ENCODE data around the gene SLC23A1.

SLC23A1 gene

DNA sequence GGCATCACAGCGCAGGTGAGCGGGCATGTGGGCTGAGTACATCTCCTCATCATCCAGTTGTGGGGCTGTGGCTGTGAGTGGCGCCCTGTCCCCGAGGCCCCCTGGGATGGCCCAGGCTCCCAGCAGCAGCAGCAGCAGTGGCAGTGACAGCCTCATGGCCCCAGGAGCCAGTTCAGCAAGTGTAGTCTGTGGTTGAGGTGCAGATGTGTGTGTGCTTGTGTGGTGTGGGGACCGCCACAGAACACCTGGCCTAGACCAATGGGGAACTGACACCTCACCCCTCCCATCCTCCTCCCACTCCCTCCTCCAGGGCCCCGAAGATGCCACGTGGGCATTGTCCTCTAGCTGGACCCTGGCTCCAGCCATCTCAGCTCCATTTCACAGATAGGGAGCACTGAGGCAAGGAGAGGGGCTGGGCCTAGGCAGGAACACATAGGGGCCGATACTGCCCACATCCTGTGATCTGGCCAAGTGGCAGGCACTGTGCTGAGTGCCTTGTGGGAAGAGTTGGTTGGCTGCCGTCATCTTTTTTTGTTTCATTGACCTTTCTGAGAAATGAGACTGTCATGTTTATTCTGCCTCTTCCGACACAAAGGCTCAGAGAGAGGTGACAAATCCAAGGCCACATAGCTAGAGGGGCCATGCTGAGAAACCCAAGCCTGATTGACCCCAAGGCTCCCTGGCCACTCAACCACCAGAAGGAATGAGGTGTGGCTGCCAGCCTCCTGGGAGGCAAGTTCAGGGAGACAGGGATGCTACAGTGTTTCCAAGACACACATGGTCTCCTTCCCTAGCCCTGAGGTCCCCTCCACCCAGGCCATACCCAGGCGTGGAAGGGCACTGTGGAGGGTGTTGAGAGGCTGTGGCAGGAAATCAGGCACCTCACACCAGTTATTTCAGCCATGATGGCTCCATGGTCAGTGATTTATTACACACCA lies 6.9 kb upstream of the SLC23A1 start, which contains the start of gene MZB1:
Gene MZB1, minus strand, starts transcription at position 213 of the 938 bp plus-strand sequence. Its CDS starts 57 bp downstream, at position 156.
- peaks cover 2 to 9% of the 10 kb centered on the region in 2 donors for H3K4me1 ChIP-seq (ENCODE audit: control insufficient read depth in 2 of 2, insufficient read depth in 1 of 2, low read depth in 1 of 2, low read length in 2 of 2)

GRCh38 chr5:139388198-139388821 lies 5.2 kb upstream of the SLC23A1 start:
- Histone ChIP-seq H2BK120ac (ENCODE audit: low read depth, low read length) (no peak overlapping the region), H3K4me3 (ENCODE audit: low read length in 2 of 2) (no peak overlapping the region), H2BK15ac (ENCODE audit: low read length) (no peak overlapping the region), H3K18ac (ENCODE audit: low read length) (no peak overlapping the region), H3K79me1 (ENCODE audit: low read depth, low read length) (peaks cover 2% of the 10 kb centered on the region), H3K4me1 (ENCODE audit: control insufficient read depth in 2 of 2, insufficient read depth in 1 of 2, low read depth in 1 of 2, low read length in 2 of 2) (peaks cover 2 to 7% of the 10 kb centered on the region in 2 donors), H3K27me3 (ENCODE audit: control insufficient read depth in 3 of 3, insufficient read depth in 3 of 3, low read depth in 1 of 3, low read length in 3 of 3) (peaks cover 7 to 42% (median 20%) of the 10 kb centered on the region in 3 experiments), H3K4ac (ENCODE audit: low read length) (no peak overlapping the region), H3K4me2 (ENCODE audit: insufficient read depth, low read length, poor library complexity, severe bottlenecking) (no peak overlapping the region), H3K9ac (ENCODE audit: low read depth, low read length, poor library complexity) (no peak overlapping the region), H4K91ac (ENCODE audit: low read depth, low read length, poor library complexity) (no peak overlapping the region), H2BK12ac (ENCODE audit: low read length) (no peak overlapping the region), H4K8ac (ENCODE audit: low read depth, low read length) (no peak overlapping the region), H3K9me3 (replicated peaks in 1 of 2; ENCODE audit: control insufficient read depth in 2 of 2, insufficient read depth in 1 of 2, low read depth in 1 of 2, low read length in 2 of 2) (peaks cover 0 to 9% of the 10 kb centered on the region in 2 donors), H3K27ac (replicated peaks; ENCODE audit: low read length) (no peak overlapping the region), H3K23ac (ENCODE audit: low read depth, low read length, poor library complexity) (no peak overlapping the region), H2BK5ac (ENCODE audit: low read length) (no peak overlapping the region), H2AFZ (ENCODE audit: low read length) (peak overlapping the region; percentile 76), H2AK5ac (ENCODE audit: low read depth, low read length) (peak overlapping the region; percentile 34), H3K14ac (ENCODE audit: low read length) (no peak overlapping the region), H3K36me3 (replicated peaks in 1 of 2; ENCODE audit: control insufficient read depth in 2 of 2, insufficient read depth in 2 of 2, low read length in 2 of 2) (no peaks in the 10 kb centered on the region)
- DNase-seq (ENCODE audit: low spot score) = no peak
- no CpG with 5 or more reads among the region's 8 CpGs for WGBS, 2 donors (ENCODE audit: extremely low coverage in 2 of 2, insufficient read length in 2 of 2, insufficient replicate concordance in 1 of 2)

More for the DNA sequence above, 6.9 kb upstream of the SLC23A1 start, which contains the start of gene MZB1:
- H2BK15ac ChIP-seq (ENCODE audit: low read length) = peak within 1 kb of the TSS; percentile 60
- H3K79me1 ChIP-seq (ENCODE audit: low read depth, low read length) = peaks cover 2% of the 10 kb centered on the region
- no peak within 1 kb of the TSS for H3K4me2 ChIP-seq (ENCODE audit: insufficient read depth, low read length, poor library complexity, severe bottlenecking)
- H3K23ac ChIP-seq (ENCODE audit: low read depth, low read length, poor library complexity) = no peak within 1 kb of the TSS
- peak within 1 kb of the TSS in 1 of 2 donors; percentile 23 for H3K4me3 ChIP-seq (ENCODE audit: low read length in 2 of 2)
- H3K14ac ChIP-seq (ENCODE audit: low read length) = no peak within 1 kb of the TSS
- no peak within 1 kb of the TSS for H2BK12ac ChIP-seq (ENCODE audit: low read length)
- peaks cover 0 to 17% of the 10 kb centered on the region in 2 donors for H3K9me3 ChIP-seq (replicated peaks in 1 of 2; ENCODE audit: control insufficient read depth in 2 of 2, insufficient read depth in 1 of 2, low read depth in 1 of 2, low read length in 2 of 2)
- H2BK120ac ChIP-seq (ENCODE audit: low read depth, low read length) = peak within 1 kb of the TSS; percentile 32
- H4K8ac ChIP-seq (ENCODE audit: low read depth, low read length) = no peak within 1 kb of the TSS
- H3K36me3 ChIP-seq (replicated peaks in 1 of 2; ENCODE audit: control insufficient read depth in 2 of 2, insufficient read depth in 2 of 2, low read length in 2 of 2) = no peaks in the 10 kb centered on the region
- no peak within 1 kb of the TSS for H3K18ac ChIP-seq (ENCODE audit: low read length)
- H3K4ac ChIP-seq (ENCODE audit: low read length) = no peak within 1 kb of the TSS
- no CpG with 5 or more reads among the region's 11 CpGs for WGBS, 2 donors (ENCODE audit: extremely low coverage in 2 of 2, insufficient read length in 2 of 2, insufficient replicate concordance in 1 of 2)
- H2AK5ac ChIP-seq (ENCODE audit: low read depth, low read length) = no peak within 1 kb of the TSS
- no peak within 1 kb of the TSS for H4K91ac ChIP-seq (ENCODE audit: low read depth, low read length, poor library complexity)
- H2AFZ ChIP-seq (ENCODE audit: low read length) = peak within 1 kb of the TSS; percentile 69
- H3K27ac ChIP-seq (replicated peaks; ENCODE audit: low read length) = no peak within 1 kb of the TSS
- peak within 1 kb of the TSS; percentile 27 for H3K9ac ChIP-seq (ENCODE audit: low read depth, low read length, poor library complexity)
- H2BK5ac ChIP-seq (ENCODE audit: low read length) = no peak within 1 kb of the TSS
- H3K27me3 ChIP-seq (ENCODE audit: control insufficient read depth in 3 of 3, insufficient read depth in 3 of 3, low read depth in 1 of 3, low read length in 3 of 3) = peaks cover 24 to 57% (median 37%) of the 10 kb centered on the region in 3 experiments
- no peak for DNase-seq (ENCODE audit: low spot score)

DNA sequence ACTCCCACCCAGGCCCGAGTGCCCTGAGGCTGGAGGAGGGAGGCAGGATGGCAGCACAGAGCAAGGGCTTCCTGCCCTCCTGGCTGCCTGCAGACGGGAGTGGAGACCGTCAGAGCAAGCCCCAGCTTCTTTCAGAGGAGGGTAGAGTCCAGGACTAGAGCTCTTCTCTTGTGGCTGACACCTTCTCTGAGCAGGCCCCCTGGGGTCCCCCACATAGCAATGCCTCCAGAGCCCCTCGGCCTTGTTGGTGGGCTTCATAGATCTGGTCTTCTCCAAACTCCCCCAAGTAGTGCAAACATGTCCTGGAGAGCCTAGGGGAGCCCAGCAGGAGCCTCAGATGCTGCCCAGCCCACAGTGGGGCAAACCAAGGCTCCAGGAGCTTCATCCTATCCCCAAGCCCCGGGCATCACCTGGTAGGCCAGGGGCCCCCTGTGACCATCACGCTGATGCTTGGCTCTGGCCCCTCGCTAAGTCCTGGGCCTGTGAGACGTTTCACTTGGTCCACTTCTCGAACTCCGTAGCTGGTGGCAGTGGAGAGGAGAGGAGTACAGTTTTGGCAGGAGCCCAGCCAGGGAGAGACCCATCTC lies 4.6 kb upstream of the SLC23A1 start:
- H4K8ac ChIP-seq (ENCODE audit: low read depth, low read length) = no peak overlapping the region
- H3K14ac ChIP-seq (ENCODE audit: low read length) = no peak overlapping the region
- H3K9me3 ChIP-seq (replicated peaks in 1 of 2; ENCODE audit: control insufficient read depth in 2 of 2, insufficient read depth in 1 of 2, low read depth in 1 of 2, low read length in 2 of 2) = peaks cover 0 to 3% of the 10 kb centered on the region in 2 donors
- H4K91ac ChIP-seq (ENCODE audit: low read depth, low read length, poor library complexity) = no peak overlapping the region
- H3K4me3 ChIP-seq (ENCODE audit: low read length in 2 of 2) = no peak overlapping the region
- H3K18ac ChIP-seq (ENCODE audit: low read length) = peak overlapping the region; percentile 18
- H3K79me1 ChIP-seq (ENCODE audit: low read depth, low read length) = peaks cover under 1% of the 10 kb centered on the region
- peak overlapping the region; percentile 34 for H2AK5ac ChIP-seq (ENCODE audit: low read depth, low read length)
- WGBS, 2 donors (ENCODE audit: extremely low coverage in 2 of 2, insufficient read length in 2 of 2, insufficient replicate concordance in 1 of 2) = no CpG with 5 or more reads among the region's 10 CpGs
- H3K23ac ChIP-seq (ENCODE audit: low read depth, low read length, poor library complexity) = no peak overlapping the region
- DNase-seq (ENCODE audit: low spot score) = no peak
- H3K36me3 ChIP-seq (replicated peaks in 1 of 2; ENCODE audit: control insufficient read depth in 2 of 2, insufficient read depth in 2 of 2, low read length in 2 of 2) = no peaks in the 10 kb centered on the region
- no peak overlapping the region for H2BK120ac ChIP-seq (ENCODE audit: low read depth, low read length)
- H2BK12ac ChIP-seq (ENCODE audit: low read length) = no peak overlapping the region
- no peak overlapping the region for H3K9ac ChIP-seq (ENCODE audit: low read depth, low read length, poor library complexity)
- no peak overlapping the region for H3K4me2 ChIP-seq (ENCODE audit: insufficient read depth, low read length, poor library complexity, severe bottlenecking)
- no peak overlapping the region for H2AFZ ChIP-seq (ENCODE audit: low read length)
- peaks cover 2 to 7% of the 10 kb centered on the region in 2 donors for H3K4me1 ChIP-seq (ENCODE audit: control insufficient read depth in 2 of 2, insufficient read depth in 1 of 2, low read depth in 1 of 2, low read length in 2 of 2)
- H2BK5ac ChIP-seq (ENCODE audit: low read length) = no peak overlapping the region
- H3K27me3 ChIP-seq (ENCODE audit: control insufficient read depth in 3 of 3, insufficient read depth in 3 of 3, low read depth in 1 of 3, low read length in 3 of 3) = peaks cover 1 to 36% (median 14%) of the 10 kb centered on the region in 3 experiments
- H3K27ac ChIP-seq (replicated peaks; ENCODE audit: low read length) = no peak overlapping the region
- no peak overlapping the region for H2BK15ac ChIP-seq (ENCODE audit: low read length)
- H3K4ac ChIP-seq (ENCODE audit: low read length) = no peak overlapping the region
